HCT116 (cell line): ENCODE measurements around the gene GLT6D1. TPM values are rescaled to one million over a fixed set of nuclear protein-coding genes. Genes with fewer than 3 reads are reported as not detected.

Experiments used
- ATAC-seq: fragments of 200-7000 bp; cut with Tn5 transposase; 2 replicates; pipeline ENCODE4 v1.9.1; 2020; ENCODE audit warnings: mild to moderate bottlenecking, moderate library complexity
- BruUV-seq: library from RNA; stranded (reverse); fragments of 400-500 nt; replicated peaks from 2 replicates; lab custom pipeline; 2021; lab: Mats Ljungman, UMichigan
- CTCF ChIA-PET: fragments of 300-600 bp; sonication (Branson Sonifier 250); formaldehyde crosslinking; loops from one replicate; lab custom pipeline; 2021; ENCODE audit warnings: antibody characterized with exemption; lab: Charles Lee
- POLR2A ChIA-PET: fragments of 300-600, 350-600 bp; sonication (Branson Sonifier 250); formaldehyde crosslinking; loops from one replicate; lab custom pipeline; 2021; ENCODE audit warnings: antibody characterized with exemption; lab: Charles Lee
- RAD21 ChIA-PET, 2 experiments: fragments of 300-600 bp; sonication (Branson Sonifier 250); formaldehyde crosslinking; loops; one replicate each; lab custom pipeline; 2023; ENCODE audit warnings: low total read pairs in 2 of 2; ENCODE audit not compliant: uncharacterized antibody in 2 of 2, unreplicated experiment in 2 of 2, low non-redundant PET in 1 of 2; lab: Charles Lee
- DNase-seq: peaks from one replicate; pipeline ENCODE4 v3.0.0-alpha.2; 2010; ENCODE audit warnings: low read depth, low spot score
- H2AFZ ChIP-seq: fragments of 200-600 bp; shearing (Covaris generic), sonication (generic); 2 replicates; pipeline ENCODE4 v1.6.1; 2017; ENCODE audit warnings: low read depth, mixed run types, mixed read lengths, antibody characterized with exemption, low read length; ENCODE audit not compliant: poor library complexity, severe bottlenecking
- H3K27ac ChIP-seq: 2 replicates; pipeline ENCODE4 v1.5.1; 2012; ENCODE audit warnings: low read depth, low read length
- H3K27me3 ChIP-seq: fragments of 200-600 bp; sonication (generic); 2 replicates; pipeline ENCODE4 v1.6.1; 2016; ENCODE audit warnings: mixed run types, low read length, mixed read lengths; ENCODE audit not compliant: insufficient read depth
- H3K36me3 ChIP-seq, 2 experiments: fragments of 200-500 bp in 1 of 2; fragments of 200-600 bp in 1 of 2; sonication (Bioruptor generic) in 1 of 2; sonication (generic) in 1 of 2; 2 replicates each; pipeline versions ENCODE4 v1.5.1 to v1.6.1; 2014 to 2016; ENCODE audit warnings: low read length in 2 of 2, inconsistent platforms in 1 of 2, mixed read lengths in 1 of 2, mixed run types in 1 of 2; ENCODE audit not compliant: insufficient read depth in 2 of 2, control insufficient read depth in 1 of 2
- H3K4me1 ChIP-seq, 2 experiments: fragments of 200-600 bp in 1 of 2; sonication (generic) in 1 of 2; 2 replicates each; pipeline versions ENCODE4 v1.5.1 to v1.6.1; 2012 to 2017; ENCODE audit warnings: low read length in 2 of 2, inconsistent platforms in 1 of 2, mild to moderate bottlenecking in 1 of 2, mixed read lengths in 1 of 2, mixed run types in 1 of 2, moderate library complexity in 1 of 2; ENCODE audit not compliant: insufficient read depth in 2 of 2, control insufficient read depth in 1 of 2
- H3K4me2 ChIP-seq: fragments of 200-600 bp; sonication (generic); 2 replicates; pipeline ENCODE4 v1.6.1; 2017; ENCODE audit warnings: mixed run types, low read length, mixed read lengths
- H3K4me3 ChIP-seq, 2 experiments: fragments of 200-600 bp in 1 of 2; sonication (generic) in 1 of 2; replicated peaks in 1 of 2; 2 replicates each; pipeline ENCODE4 v1.5.1; 2011 to 2016; ENCODE audit warnings: low read length in 2 of 2, control low read depth in 1 of 2, low read depth in 1 of 2, mild to moderate bottlenecking in 1 of 2, mixed read lengths in 1 of 2, mixed run types in 1 of 2
- H3K79me2 ChIP-seq: fragments of 200-600 bp; sonication (generic); 2 replicates; pipeline ENCODE4 v1.6.1; 2017; ENCODE audit warnings: mild to moderate bottlenecking, mixed run types, low read length, moderate library complexity, mixed read lengths; ENCODE audit not compliant: insufficient read depth
- H3K9ac ChIP-seq: fragments of 200-600 bp; sonication (generic); 2 replicates; pipeline ENCODE4 v1.6.1; 2016; ENCODE audit warnings: low read length, mixed read lengths
- H3K9me2 ChIP-seq: fragments of 200-600 bp; sonication (generic), shearing (Covaris generic); 2 replicates; pipeline ENCODE4 v1.6.1; 2017; ENCODE audit warnings: mixed run types, mild to moderate bottlenecking, moderate library complexity; ENCODE audit not compliant: insufficient read depth
- H3K9me3 ChIP-seq, 2 experiments: fragments of 200-500 bp in 1 of 2; fragments of 200-600 bp in 1 of 2; sonication (Bioruptor generic) in 1 of 2; sonication (generic) in 1 of 2; 2 replicates each; pipeline ENCODE4 v1.6.1; 2014 to 2017; ENCODE audit warnings: low read length in 2 of 2, mixed read lengths in 2 of 2, inconsistent platforms in 1 of 2, low read depth in 1 of 2, mild to moderate bottlenecking in 1 of 2, mixed run types in 1 of 2, moderate library complexity in 1 of 2; ENCODE audit not compliant: control insufficient read depth in 1 of 2, insufficient read depth in 1 of 2
- H4K20me1 ChIP-seq: fragments of 200-600 bp; sonication (generic), shearing (Covaris generic); 2 replicates; pipeline ENCODE4 v1.6.1; 2017; ENCODE audit warnings: mixed run types, mild to moderate bottlenecking, moderate library complexity; ENCODE audit not compliant: insufficient read depth
- CBX3 ChIP-seq: IDR thresholded peaks from 2 replicates; pipeline ENCODE4 v1.6.1; 2012; ENCODE audit warnings: low read depth
- CEBPB ChIP-seq: IDR thresholded peaks from 2 replicates; pipeline ENCODE4 v1.6.1; 2012; ENCODE audit warnings: low read depth
- EZH2phosphoT487 ChIP-seq: fragments of 200-600 bp; IDR thresholded peaks from 2 replicates; pipeline ENCODE4 v1.6.1; 2018; ENCODE audit warnings: antibody characterized with exemption, borderline replicate concordance
- FOSL1 ChIP-seq: IDR thresholded peaks from 2 replicates; pipeline ENCODE4 v1.6.1; 2012; ENCODE audit warnings: low read depth
- RAD21 ChIP-seq: IDR thresholded peaks from 2 replicates; pipeline ENCODE4 v1.6.1; 2012; ENCODE audit warnings: low read depth, mild to moderate bottlenecking
- REST ChIP-seq: IDR thresholded peaks from 2 replicates; pipeline ENCODE4 v1.6.1; 2012; ENCODE audit warnings: low read depth
- TCF7L2 ChIP-seq: IDR thresholded peaks from 2 replicates; pipeline ENCODE4 v1.7.0; 2011; ENCODE audit warnings: borderline replicate concordance, inconsistent platforms; ENCODE audit not compliant: insufficient read depth, insufficient read length; ENCODE audit errors: extremely low read depth
- ZBTB33 ChIP-seq: IDR thresholded peaks from 2 replicates; pipeline ENCODE4 v1.6.1; 2011; ENCODE audit warnings: mild to moderate bottlenecking, low read length, moderate library complexity; ENCODE audit not compliant: insufficient replicate concordance; ENCODE audit errors: extremely low read depth
- intact Hi-C: fragments of 100-400 bp; cut with micrococcal nuclease; formaldehyde crosslinking; loops from 2 replicates; pipeline ENCODE4 v1.10.0; 2022
- total RNA-seq: library from RNA; stranded (reverse); gene quantifications from one replicate; pipeline ENCODE4 v1.2.1, GENCODE V29; 2021; ENCODE audit not compliant: unreplicated experiment

The GLT6D1 gene
- total RNA-seq, 1 experiment from 2014 or later: not detected

- TF ChIP-seq EZH2phosphoT487 (no peak), TCF7L2 (no peak), CBX3 (no peak), CEBPB (no peak), FOSL1 (no peak), RAD21 (no peak), ZBTB33 (no peak), REST (no peak)
- H3K9ac ChIP-seq: no peak overlapping the region
- no peaks in the 10 kb centered on the region for H3K79me2 ChIP-seq
- no TSS peak for BruUV-seq
- H2AFZ ChIP-seq: no peak overlapping the region
- H3K4me2 ChIP-seq: no peak overlapping the region
- DNase-seq: no peak
- no peaks in the 10 kb centered on the region for H3K36me3 ChIP-seq
- no peaks in the 10 kb centered on the region for H3K4me1 ChIP-seq
- H3K9me3 ChIP-seq: no peaks in the 10 kb centered on the region
- H3K9me2 ChIP-seq: no peaks in the 10 kb centered on the region
- intact Hi-C loops: no loop called here
- H4K20me1 ChIP-seq: no peaks in the 10 kb centered on the region
- peaks cover 6% of the 10 kb centered on the region; the same call in 1 of the 2 replicates for H3K27me3 ChIP-seq
- ChIA-PET POLR2A (no interaction called here), CTCF (no interaction called here), RAD21 (no interaction called here)
- ATAC-seq: no peak
- no peak overlapping the region for H3K4me3 ChIP-seq
- no peak overlapping the region for H3K27ac ChIP-seq
These were observed 57.5 kb downstream of the GLT6D1 start for GRCh38 chr9:135581636-135582426.
